Colon (tissue), 2 donors: Measurements from ENCODE around the gene PROB1.
"Not testable (repeated sequence)": the region's sequence is repeated elsewhere in the genome, so short reads cannot be mapped to it uniquely, and the experiment has no call there.

Experiments used
- FAIRE-seq: peaks from 2 replicates; lab custom pipeline; 2012; peaks lifted over from hg19 to GRCh38; lab: Jason Lieb, UNC
- donor health status: control.
- donor health status: control.

Gene PROB1

DNA sequence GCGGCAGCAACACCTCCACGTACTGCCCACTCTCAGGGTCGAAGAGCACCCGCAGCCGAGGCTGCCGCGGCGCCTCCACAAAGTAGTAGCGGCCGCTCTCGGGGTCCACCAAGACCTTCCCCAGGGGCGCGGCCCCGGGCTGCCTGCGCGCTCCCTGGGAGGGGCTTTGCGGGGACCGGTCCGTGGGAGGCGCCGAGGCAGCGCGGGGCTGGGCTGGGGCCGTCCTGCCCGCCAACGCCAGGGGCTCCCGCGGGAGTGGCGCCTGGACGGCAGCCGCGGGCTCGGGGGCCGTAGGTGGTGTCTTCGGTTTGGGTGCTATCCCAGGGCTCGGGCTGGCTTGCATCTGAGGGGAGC is 2.6 kb downstream of the PROB1 start:
- no peak for FAIRE-seq

DNA sequence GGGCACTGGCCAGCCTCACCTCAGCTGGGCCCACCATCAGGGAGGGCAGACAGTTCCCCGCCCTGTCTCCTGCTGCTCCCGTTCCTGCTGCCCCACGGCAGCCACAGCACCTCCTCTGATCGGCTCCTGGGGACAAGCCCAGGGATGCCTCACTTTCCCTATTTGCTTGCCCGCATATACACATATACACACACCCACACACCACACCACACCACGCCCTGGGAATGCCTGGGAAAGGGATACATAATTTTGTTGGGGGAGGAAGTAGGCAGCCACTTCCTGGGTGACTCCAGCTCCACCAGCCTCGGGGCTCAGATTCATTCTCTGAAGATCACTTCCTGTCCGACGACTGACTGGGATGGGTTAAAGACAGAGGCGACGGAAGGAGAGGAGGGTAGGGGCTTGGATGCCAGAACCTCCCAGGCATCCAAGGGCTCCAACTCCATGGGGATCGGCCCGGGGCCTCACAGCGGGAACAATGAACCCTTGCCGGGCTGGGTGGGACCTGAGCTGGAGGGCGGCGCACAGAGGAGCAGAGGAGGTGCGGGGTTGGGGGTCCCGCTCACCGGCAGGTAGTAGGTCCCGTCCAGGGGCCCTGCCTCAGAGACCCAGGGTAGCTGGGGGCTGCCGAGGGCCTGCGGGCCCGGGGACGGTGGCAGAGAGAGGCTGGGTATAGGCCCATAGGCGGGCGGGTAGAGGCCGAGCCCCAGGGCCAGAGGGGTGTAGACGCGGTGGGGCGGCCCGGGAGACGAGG is 3.2 kb downstream of the PROB1 start:
- FAIRE-seq: no peak

DNA sequence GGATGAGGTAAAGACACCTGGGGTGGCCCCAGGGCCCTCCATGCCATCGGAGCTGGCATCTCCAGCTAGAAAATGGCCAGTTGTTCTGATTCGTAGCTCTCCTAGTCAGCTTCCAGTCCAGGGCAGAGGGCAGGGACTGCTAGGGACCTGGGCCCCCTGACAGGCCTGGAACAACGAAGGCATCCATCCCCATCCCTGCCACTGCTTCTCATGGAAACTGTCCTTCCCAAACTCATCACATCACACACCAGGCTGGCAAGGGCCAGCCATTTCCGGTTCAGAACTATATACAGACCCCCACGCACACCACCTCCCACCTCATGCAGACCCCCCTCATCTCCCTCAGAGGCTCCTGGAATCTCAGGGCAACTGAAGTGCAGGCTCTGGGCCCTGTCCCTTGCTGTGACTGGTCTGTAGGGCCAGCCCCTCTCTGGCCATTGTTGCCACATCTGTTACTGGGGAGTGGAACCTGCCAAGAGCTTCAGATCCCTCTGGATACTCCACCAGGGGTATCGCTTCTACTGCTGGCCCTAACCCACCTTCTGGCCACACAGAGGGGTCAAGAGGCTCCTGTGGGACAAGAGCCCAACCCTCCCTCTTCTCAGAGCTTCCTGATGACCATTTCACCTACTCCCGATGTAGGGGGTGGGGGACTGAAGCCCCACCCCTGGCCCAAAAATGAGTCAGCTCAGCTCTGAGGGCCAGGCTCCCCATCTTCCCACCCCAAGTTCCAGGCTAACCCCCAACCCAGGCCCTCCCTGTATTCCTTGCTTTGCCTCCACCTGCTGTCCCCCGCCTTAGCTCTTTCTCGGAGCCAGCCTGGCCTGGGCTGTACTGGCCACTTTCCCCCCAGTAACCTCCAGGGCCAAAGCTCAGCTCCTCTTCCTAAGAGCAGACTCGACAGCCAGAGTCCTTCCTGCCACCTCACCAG is 4.0 kb downstream of the PROB1 start:
- FAIRE-seq: no peak

DNA sequence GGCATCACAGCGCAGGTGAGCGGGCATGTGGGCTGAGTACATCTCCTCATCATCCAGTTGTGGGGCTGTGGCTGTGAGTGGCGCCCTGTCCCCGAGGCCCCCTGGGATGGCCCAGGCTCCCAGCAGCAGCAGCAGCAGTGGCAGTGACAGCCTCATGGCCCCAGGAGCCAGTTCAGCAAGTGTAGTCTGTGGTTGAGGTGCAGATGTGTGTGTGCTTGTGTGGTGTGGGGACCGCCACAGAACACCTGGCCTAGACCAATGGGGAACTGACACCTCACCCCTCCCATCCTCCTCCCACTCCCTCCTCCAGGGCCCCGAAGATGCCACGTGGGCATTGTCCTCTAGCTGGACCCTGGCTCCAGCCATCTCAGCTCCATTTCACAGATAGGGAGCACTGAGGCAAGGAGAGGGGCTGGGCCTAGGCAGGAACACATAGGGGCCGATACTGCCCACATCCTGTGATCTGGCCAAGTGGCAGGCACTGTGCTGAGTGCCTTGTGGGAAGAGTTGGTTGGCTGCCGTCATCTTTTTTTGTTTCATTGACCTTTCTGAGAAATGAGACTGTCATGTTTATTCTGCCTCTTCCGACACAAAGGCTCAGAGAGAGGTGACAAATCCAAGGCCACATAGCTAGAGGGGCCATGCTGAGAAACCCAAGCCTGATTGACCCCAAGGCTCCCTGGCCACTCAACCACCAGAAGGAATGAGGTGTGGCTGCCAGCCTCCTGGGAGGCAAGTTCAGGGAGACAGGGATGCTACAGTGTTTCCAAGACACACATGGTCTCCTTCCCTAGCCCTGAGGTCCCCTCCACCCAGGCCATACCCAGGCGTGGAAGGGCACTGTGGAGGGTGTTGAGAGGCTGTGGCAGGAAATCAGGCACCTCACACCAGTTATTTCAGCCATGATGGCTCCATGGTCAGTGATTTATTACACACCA is 4.9 kb downstream of the PROB1 start, which contains the start of gene MZB1:
Gene MZB1 (minus strand): TSS at position 213 of the 938 bp plus-strand sequence. CDS start 57 bp downstream, at position 156.
- no peak for FAIRE-seq

DNA sequence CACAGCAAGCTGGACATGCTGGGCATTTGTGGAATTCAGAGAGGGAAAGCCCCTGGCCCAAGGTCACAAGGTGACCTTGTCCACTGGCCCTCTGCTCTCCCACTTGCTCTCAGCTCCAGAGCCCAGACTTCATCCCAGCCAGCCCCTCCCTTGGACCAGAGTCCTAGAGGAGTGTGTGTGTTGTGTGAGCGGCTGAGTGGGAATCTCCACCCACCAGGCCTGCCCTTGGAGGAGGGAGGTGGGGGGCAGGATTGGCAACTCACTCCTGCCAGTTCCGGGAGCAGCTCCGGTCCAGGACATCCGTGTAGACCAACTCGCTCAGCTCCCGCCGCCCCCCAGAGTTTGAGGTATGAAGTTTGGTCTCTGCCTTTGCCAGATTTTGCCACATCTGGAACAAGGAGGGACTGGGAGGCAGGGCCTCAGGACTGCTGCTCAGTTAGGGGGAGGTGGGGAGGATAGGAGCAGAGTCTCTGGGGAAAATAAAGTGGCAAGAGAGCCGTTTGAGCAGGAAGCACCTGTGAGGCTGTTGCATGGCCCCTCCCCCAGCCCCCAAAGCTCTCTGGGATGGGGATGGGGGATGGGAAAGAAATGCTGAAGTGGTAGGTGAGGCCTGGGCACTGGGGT is 6.6 kb downstream of the PROB1 start:
- FAIRE-seq: no peak

DNA sequence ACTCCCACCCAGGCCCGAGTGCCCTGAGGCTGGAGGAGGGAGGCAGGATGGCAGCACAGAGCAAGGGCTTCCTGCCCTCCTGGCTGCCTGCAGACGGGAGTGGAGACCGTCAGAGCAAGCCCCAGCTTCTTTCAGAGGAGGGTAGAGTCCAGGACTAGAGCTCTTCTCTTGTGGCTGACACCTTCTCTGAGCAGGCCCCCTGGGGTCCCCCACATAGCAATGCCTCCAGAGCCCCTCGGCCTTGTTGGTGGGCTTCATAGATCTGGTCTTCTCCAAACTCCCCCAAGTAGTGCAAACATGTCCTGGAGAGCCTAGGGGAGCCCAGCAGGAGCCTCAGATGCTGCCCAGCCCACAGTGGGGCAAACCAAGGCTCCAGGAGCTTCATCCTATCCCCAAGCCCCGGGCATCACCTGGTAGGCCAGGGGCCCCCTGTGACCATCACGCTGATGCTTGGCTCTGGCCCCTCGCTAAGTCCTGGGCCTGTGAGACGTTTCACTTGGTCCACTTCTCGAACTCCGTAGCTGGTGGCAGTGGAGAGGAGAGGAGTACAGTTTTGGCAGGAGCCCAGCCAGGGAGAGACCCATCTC is 7.2 kb downstream of the PROB1 start:
- FAIRE-seq: no peak

DNA sequence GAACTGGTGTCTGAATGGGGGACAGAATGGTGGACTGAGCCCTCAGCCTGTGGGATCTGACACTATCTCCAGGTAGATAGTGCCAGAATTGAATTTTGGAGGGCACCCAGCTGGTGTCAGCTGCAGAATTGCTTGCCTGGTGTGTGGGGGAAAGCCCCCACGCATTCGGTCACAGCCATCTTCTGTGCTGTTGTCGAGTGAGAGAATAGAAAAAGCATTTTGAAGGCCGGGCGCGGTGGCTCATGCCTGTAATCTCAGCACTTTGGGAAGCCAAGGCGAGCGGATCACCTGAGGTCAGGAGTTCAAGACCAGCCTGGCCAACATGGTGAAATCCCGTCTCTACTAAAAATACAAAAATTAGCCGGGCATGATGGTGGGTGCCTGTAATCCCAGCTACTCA is 7.9 kb downstream of the PROB1 start:
- FAIRE-seq: not testable (repeated sequence)

DNA sequence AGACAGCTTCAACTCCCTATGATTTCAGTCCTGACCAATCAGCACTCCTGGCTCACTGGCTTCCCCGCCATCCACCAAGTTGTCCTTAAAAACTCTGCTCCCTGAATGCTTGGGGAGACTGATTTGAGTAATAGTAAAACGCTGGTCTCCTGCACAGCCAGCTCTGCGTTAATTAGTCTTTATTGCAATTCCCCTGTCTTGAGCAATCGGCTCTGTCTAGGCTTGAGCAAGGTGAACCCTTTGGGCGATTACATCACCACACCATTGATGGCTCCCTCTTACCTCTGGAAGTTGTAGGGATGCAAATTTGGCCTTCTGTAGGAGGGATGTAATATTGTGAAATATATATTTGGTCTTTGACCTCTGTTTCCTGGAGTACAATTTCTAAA is 8.9 kb downstream of the PROB1 start:
- FAIRE-seq: no peak

DNA sequence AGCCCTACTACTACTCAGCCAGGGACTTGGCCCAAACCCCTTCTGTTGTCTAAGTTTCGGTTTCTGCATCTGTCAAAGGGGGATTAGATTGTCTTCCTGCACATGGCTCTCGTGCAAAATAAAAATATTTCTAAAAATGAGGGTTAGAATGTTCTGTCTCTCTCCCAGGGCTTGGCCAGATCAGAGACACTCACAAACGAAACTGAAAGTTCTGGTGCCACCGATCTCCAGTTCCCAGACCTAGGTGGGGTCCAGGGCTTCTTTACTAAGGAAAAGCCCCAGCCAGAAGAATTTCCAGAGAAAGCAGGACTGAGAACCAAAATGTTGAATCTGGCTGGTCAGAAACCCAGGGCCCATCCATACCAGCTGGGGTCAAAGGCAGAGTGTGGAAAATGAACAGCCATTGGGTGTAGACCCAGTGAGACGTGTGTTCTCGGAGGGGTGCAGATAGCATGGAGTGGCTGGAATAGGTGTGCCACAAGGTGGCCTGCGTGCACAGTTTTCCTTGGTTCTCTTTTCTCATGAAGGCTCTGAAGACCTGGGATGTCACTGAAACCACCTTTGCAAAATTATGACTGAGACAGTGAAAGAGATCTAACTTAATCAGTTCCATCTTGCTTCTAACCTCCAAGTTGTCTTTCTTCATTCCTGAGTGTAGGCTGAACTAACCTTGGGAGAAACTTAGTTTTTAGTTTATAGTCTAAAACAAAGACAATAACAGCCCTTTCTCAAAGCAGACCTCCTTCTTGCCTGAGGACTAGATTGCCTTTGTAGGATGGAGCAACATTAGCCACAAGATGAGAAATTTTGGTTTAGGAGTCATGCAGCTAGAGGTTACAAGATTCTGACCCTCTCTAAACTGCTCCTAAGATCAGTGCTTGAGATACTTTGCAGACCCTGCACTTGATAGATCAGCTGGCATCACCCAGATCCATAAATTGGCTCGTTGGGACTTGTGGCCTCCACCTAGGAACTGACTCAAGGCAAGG is 9.5 kb downstream of the PROB1 start:
- FAIRE-seq: no peak

DNA sequence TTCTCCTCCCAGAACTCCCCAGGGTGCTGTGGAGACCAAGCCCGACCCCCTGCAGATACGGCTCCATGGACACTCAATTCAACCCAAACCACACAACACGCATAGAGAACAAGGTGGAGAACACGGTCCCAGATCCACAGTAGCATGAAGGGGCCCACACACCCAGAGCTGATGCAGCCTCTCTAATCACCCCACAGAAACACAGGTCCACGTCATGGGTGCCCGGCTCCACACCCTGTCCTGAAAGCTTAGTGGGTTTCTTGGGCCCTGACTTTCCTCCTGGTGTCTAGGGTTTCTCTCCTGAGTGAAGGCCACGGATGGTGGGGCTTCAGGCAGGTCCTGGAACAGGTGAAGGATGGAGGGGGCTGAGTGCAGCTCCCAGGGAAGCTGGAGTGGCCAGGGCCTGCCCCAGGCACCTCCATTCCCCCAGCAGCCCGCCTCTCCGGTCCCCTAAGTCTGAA is 10.3 kb downstream of the PROB1 start:
- FAIRE-seq: no peak

DNA sequence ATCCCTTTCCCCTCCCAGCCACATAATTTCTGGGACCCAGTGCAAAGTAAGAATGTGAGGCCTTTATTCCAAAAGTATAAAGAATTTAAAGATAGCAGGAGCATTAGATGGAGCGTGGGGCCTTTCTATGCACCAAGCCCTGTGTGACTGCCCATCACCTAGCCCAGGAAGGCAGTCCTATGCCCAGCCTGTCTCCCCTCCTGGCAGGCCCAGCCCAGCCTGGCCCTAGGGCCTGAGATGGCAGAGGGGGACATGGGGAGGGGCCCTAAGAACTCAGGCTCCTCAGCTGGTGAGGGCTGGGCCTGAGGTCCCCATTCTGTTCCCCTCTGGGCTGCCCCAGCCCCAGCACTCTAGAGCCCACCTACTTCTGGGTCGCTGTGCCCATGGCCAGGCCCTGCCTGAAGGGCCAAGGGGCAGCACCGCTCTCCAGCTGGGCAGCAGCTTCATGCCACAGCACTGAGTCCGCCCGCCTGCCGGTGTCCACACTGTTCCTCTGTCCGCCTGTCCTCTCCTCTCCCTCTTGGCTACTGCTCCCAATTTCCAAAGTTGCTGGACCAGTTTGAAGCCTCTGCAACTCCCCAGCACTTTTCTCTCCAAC is 10.8 kb downstream of the PROB1 start:
- FAIRE-seq: no peak

DNA sequence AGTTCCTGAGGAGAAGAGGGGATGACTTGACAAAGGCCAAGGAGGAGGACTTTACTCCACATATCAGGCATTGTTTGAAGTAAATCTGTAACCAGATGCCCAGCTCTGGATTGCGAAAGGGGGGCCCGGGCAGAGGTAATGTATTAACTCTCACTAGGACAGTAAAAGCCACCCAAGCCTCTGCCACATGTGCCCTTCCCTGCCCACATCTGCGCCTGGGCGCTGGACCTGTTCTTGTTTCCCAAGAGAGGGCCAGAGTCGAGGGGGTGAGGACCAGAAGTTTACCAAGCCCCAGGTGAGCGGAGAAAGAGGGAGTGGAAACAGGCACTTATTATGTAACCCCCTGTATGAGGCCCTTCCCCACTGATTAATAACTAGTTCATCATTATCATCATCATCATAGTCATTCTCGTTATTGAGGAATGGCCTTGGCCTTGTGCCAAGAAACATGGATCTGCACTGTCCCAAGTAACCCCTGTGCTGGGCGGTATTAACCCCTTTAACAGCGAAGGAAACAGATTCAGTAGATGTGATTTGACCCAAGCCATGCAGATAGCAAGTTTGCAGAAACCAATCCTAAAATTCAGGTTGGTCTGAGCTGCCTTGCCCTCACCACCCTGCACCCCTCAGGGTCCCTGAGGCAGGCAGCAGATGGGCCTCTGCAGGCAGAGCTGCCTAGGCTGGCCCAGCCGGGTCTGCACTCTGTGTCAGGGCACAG is 11.5 kb downstream of the PROB1 start, which contains the start of gene SLC23A1:
Gene SLC23A1 (minus strand): TSS at position 23 of the 718 bp plus-strand sequence. CDS start 44 bp downstream, outside the sequence.
- no peak for FAIRE-seq

DNA sequence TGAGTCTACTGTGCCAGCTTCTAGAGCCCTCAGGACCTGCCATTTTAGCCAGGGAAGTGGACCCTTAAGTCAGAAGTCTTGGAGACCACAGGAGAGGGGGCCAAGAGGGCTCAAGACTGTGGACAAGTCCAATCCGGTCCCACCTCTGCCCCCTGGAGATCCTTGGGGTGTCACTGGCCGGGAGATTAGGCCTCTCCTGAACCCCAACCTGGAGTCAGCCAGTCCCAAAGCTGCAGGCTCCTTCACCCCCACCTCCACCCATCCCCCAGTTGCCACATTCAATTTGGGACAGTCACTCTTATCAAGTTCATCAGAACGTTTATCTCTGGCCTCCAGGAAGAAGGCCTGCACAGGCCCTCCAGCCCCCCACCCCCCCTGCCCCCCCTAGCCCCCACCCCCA is 12.1 kb downstream of the PROB1 start:
- FAIRE-seq: no peak

DNA sequence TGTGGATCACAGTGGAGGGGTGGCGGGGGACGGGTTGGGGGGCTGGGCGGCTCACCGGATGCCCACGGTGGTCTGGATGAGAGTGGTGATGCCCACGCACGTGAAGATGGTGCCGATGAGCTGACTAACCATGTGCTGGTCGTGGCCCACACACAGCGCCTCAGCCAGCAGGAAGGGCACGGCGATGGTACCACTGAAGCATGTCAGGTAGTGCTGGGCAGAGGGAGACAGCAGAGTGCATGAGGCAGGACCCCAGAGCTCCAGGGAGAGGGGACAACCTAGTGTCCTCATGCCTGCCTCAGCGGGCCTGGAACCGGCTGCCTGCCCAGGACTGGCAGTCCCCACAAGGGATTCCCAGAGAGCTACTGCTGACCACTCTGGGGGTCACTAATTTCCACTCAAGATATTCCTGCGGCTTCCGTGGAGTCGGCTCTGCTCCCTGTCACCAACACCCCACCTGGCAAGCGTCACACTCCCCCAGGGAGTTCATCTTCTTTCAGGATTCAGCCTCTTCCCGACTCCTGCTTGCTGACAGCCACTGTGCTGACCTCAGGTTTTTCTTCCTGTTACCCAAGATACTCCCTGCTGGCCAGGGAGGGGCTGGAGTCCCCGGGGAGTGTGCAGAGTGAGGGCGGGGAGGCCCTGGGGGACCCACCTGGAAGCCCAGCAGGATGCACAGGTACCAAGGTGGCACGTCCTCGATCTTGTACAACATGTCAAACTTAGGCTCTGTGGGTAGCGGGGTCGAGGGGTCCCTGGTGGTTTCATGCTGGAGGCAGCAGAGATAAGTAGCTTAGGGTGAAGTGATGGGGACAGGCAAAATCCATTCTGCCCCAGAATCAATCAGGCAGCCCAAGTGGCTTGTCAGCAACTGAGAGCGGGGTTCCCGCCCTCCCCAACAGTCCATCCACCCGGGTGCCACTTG is 12.8 kb downstream of the PROB1 start:
- no peak for FAIRE-seq

DNA sequence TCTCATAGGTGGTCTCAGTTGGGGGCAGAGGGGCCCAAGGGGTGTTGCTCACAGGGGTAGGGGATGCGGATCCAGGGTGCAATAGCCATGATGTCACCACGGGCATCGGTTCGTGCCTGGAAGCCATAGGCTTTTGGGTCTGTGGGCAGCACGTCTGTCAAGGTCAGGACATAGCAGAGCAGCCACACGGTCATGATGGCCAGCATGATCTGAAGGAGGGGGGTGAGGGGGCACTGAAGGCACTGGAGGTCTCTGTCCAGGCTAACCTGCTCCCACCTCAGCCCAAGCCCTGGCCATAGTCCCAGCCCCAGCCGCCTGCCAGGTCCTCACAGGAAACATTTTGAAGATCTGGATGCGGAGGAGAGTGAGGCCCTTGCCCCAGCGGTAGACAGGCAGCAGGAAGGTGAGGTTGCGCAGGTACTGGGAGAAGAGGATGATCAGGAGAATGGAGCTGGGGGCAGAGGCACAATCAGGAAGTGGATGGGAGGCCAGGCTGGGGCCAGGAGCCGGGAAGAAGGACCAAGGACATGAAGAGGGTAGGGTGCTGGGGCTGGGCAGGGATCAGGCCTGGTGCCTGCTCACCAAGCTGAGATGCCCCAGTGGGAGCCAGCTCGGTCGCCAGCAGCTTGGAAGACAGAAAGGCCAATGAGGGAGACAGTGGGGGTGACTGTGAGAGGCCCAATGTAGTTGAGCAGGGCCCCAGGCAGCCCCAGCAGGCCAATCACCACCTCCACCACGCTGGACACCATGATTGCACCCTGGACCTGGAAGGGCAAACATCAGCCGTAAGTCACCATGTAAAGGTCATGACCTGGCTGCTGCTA is 15.1 kb downstream of the PROB1 start:
- FAIRE-seq: no peak

DNA sequence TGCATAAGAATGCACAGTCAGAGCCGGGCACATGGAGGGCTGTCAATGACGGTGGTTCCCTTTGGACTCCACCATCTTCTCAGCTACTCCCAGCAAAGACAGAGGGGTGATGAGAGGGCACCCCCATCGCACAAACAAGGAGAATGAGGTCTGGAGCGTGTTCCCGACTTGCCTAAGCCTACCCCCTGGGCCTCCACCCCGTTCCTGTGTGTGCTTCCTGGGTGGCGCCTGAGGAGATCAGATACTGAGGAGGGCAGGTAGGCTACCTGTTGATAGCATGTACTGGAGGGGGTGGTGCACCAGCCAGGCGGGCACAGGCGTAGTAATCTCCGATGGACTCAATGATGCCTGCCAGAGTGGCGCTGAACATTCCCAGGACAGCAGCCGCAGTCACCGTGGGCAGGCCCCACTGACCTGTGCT is 16.0 kb downstream of the PROB1 start:
- FAIRE-seq: no peak
